Stimulated activated CD4-positive, alpha-beta T cell treated with anti-CD3 and anti-CD28 coated beads, Interleukin-15, amount 100 ng/mL, for 48 hours (primary cell): ENCODE data around the gene CEBPG.

Source experiments
- DNase-seq, 2 donors: peaks; one replicate each; pipeline ENCODE4 v3.0.0-alpha.2; 2020; ENCODE audit warnings: low read depth in 2 of 2

Gene CEBPG

DNA sequence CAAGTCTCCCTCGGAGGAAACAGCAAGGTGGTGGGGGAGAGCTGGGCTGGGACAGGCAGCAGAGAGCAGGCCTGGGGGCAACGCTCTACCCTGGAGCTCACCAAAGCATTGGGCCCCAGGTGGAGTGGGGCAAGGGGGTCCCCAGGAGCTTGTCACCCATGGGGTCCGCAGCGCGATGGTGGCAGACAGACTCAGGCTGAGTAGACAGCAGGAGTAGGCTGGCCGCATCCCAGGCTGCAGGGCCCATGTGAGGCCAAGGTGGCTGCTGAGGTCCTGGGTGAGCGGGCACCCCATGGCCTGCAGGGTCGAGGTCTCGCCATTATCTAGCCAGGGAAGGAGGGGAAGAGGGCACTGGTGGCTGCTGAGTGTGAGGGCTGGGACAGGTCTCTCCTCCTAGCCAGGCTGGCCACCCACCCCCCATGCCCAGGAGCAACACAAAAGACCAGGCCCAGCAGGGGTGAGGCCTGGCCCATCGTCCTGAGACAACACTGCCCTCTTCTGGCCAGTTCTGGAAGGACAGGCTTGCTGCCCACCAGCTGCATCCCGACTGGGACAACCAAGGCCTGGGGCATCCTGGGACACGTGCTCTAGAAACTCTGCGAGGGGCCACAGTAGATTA lies 33.1 kb downstream of the CEBPG start:
- DNase-seq = peak; percentile 44 to 67

GRCh38 chr19:33407140-33407551 lies 33.6 kb downstream of the CEBPG start:
- DNase-seq = no peak

GRCh38 chr19:33407716-33408115 lies 34.2 kb downstream of the CEBPG start:
- DNase-seq = no peak

DNA sequence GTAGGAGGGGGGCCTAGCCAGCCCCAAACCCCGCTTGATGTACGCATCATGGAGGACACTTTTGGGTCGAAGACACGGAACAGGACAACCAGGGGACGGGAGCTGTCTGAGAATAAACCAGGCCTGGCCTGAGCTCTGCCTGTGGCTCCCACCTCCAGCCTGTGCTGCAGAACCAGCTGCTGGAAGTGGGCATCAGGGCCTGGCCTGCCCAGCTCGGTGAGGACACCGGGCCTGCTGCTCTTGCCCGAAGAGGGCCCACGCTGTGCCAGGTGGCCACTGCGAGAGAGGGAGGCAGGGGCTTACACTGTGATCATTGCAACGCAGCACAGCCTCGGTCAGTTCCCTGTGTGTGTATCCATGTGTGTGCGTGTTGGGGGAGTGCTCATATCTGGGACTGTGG lies 34.6 kb downstream of the CEBPG start:
- no peak for DNase-seq

GRCh38 chr19:33408538-33409434 lies 35.3 kb downstream of the CEBPG start:
- DNase-seq = no peak

- DNase-seq = no peak
Observed at GRCh38 chr19:33409906-33410685, 36.6 kb downstream of the CEBPG start.

GRCh38 chr19:33410915-33411401 lies 37.4 kb downstream of the CEBPG start:
- DNase-seq = no peak

- no peak for DNase-seq
Observed at GRCh38 chr19:33411621-33412180, 38.2 kb downstream of the CEBPG start.

GRCh38 chr19:33412601-33413425 lies 39.3 kb downstream of the CEBPG start:
- no peak for DNase-seq

DNA sequence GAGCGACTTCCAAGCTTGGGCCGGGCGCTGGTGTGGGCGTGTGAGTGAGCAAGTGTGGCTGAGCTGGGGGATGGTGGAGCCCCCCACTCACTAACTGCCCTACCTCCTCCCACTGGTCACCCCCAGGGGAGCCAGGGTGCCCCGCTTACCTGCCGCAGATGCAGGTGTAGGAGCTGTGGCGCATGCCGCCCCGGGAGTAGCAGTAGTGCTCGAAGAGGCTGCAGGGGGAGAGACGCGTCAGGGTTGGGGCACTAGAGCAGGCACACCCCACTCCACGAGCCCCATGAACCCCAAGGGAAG lies 39.9 kb downstream of the CEBPG start:
- DNase-seq = no peak

GRCh38 chr19:33413868-33414666 lies 40.6 kb downstream of the CEBPG start:
- no peak for DNase-seq

DNA sequence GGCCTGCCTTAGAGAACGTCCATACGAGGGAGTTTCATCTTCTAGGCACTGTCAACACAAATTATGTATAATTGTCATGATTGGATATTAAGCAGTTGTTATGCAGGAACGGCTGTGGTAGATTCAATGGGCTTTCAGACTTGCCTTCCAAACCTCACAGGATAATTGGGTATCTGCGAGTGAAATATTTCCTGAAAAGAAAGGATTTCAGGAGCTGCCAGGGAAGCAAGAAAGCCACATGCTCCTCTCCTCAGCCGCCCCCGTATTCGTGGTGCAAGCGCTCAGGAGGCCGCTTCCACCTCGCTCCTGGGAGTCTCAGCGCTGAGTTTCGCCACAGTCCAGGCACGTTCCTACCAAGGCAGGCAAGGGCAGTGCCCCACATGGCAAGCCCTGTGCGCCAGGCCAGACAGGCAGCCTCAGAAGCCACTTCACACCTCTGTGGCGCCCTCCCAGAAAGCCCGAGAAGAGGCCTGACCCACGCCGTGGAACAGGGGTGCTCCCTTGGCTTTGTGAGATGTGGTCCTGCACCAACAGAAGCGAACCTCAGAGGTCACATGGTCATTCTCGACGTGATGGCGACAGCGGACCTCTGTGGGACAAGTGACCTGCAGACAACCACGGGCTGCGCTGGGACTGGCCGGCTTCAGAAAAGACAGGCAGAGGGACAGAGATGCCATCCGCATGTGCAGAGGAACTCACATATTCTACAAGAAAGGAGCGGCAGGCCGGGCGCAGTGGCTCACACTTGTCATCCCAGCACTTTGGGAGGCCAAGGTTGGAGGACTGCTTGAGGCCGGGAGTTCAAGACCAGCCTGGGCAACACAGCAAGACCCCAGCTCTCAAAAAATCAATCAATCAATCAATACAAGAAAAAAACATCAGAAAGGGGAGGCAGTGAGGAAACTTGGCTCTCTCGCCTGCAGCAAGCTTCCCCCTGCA lies 41.4 kb downstream of the CEBPG start:
- no peak for DNase-seq

GRCh38 chr19:33416307-33417215 lies 43.1 kb downstream of the CEBPG start:
- DNase-seq = peak; percentile 45 to 57

GRCh38 chr19:33417751-33418150 lies 44.2 kb downstream of the CEBPG start:
- no peak for DNase-seq

DNA sequence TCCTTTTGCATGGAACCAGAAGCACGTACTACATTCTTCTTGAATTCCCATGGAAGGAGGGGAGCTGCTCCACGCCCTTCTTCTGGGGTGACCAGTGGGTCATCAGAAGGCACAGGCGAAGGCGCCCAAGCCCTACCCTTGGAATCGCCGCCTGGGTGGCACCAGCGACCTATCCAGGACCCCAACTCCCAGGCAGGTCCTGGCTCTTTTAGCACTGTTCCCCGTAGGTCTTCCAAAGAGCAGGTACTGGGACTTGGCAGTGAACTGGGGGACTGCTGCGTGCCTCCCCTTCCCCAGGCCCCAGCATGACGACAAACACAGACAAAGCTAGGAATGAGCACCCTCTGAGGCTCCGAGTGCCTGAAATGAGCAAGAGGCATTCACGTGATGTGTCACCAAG lies 45.0 kb downstream of the CEBPG start:
- DNase-seq = no peak

DNA sequence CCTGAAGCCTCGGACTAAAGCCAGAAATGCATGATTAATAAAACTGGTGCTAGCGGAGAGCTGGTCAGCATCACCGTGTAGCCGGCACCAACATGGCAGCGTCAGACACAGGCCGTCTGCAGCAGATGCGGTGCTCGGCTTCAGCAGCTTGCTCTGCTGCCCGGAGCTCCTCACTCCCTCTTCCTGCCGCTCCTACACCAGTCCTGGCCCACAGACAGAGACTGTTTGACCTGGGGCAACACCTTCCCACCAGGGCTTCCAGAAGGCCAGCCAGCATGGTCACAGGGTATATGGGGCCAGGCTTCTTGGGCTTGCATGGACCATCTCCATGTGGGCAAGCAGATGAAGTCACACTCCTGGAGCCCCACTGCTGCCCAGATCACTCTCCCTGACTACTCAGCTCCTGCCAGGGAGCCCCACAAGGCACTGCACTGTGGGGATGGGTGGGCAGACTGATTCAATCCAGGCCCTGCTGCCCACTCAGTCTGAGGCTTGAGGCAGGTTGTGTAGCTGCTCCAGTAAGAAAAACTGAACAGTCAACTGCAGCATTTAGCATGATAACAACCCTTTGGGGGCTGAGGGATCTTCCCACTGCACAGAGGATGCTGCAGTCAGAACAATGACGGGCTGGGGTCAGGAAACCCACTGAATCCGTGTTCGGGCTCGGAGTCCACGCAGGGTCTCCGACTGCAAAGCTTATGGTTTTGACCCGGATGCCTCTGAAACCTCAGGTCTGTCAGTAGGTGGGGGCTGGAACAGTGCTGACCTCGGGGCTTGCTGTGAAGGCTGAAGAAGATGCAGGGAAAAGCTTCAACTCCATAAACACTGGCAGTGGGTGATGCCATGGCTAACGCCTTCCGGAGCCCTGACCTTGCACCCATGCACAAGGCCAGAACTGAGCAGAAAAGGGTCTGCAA lies 45.6 kb downstream of the CEBPG start:
- DNase-seq = no peak

DNA sequence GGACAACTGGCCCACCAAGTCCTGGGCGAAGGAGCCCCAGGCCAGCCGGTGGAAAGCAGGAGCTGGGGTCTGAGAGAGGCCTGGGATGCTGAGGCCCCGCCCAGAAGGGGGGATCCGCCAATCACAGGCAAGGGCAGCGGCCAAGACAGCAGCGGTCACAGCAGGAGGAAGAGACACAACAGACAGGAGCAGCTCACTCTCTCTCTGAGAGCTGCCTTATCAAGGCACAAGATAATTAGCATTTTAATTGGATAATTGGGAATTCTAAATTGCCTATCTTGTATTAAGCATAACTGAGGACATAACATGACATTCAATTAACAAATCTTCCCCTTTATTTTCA lies 46.2 kb downstream of the CEBPG start:
- DNase-seq = no peak
